Effector CD8-positive, alpha-beta T cell (primary cell): ENCODE data around the gene TBC1D24.

Source experiments
- DNase-seq: peaks from one replicate; lab custom pipeline; 2025; lab: John Stamatoyannopoulos, UW

Gene TBC1D24

DNA sequence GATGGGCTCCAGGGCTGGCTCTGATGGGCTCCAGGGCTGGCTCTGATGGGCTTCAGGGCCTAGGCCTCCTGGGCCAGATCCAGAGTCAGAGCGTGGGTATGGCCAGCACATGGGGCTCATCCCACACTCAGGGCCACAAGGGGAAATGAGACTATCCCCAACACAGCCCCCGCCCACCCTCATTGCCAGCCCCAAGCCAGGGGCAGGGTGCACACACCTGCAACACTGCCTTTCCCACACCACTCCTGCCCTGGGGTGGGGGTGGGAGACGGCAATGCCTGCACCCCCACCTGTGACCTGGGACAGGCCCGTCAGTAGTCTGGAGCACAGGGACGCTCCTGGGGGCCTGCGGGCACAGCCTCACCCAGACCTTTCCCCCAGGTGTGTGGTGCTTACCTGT lies 24.5 kb downstream of the TBC1D24 start:
- DNase-seq: no peak

DNA sequence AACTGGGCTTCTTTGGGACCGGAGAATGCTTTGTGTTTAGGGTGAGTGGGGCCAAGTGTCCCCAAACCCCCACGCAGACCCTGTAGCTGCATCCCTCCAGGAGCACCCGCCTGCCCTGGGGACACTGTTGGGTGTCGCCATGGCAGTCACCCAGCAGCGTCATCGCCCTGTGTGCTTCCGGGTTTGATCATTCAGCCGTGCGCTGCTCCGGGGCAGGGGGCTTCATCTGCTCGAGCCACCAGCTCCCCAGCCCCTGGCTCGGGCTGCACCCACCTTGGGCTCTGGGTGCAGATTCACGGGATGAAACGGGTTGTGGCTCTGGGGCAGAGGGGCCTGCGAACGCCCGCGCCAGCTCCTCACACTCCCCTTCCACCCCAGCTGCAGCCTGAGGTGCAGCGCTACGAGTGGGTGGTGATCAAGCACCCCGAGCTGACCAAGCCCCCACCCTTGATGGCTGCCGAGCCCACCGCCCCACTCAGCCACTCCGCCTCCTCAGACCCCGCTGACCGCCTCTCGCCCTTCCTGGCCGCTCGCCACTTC lies 25.0 kb downstream of the TBC1D24 start:
- no peak for DNase-seq

DNA sequence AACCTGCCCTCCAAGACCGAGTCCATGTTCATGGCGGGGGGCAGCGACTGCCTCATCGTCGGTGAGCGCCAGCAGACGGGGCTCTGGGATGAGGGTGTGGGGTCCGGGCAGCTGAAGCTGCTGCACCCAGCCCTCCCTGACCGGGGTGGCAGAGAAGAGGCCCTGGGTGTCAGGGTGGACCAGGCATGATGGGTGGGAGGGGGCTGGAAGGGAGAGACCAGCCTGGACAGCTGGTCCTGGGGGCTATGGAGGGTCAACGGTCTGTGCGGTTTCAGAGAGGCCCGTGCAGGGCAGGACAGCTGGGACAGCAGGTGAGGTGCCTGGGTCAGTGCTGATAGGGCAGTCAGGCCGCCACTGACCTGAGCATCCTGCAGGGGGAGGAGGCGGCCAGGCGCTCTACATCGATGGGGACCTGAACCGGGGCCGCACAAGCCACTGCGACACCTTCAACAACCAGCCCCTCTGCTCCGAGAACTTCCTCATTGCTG lies 25.5 kb downstream of the TBC1D24 start:
- DNase-seq: no peak

DNA sequence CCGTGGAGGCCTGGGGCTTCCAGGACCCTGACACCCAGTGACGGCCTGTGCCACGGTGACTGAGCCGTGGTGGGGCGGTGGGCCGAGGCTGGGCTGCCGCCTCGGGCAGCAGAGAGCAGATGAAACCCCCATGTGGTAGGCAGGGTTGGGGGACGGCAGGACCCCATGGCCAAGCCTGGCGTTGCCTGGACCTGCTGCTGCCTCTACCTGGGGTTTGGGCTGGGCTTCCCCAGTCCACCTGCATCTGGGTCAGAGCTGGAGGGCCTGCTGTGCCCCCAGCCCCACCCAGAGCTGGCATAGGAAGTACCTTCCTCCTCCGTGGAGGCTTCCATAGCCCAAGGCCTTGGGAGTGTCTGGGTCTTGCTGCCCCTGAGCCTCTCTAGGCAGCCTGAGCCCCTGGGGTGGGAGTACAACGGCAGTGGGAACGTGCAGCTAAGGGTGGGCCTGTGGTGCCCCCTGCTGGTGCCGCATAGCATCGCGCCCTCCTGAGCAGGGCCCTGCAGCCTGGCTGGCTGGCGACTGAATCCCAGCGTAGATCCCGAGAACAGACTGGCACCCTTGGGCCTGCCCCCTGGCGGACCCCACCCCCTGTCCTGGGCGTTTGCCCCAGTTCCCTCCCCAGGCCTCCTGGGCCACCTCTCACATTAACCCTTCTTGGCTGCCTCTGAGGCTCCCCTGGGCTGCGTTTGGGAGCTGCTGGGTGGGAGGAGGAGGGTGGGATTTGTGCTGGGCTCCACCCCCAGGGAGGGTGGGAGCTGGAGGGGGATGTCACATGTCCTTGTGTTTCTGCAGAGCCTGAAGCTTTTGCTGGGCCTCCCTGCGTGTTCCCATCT lies 26.2 kb downstream of the TBC1D24 start:
- DNase-seq: peak; percentile 69

DNA sequence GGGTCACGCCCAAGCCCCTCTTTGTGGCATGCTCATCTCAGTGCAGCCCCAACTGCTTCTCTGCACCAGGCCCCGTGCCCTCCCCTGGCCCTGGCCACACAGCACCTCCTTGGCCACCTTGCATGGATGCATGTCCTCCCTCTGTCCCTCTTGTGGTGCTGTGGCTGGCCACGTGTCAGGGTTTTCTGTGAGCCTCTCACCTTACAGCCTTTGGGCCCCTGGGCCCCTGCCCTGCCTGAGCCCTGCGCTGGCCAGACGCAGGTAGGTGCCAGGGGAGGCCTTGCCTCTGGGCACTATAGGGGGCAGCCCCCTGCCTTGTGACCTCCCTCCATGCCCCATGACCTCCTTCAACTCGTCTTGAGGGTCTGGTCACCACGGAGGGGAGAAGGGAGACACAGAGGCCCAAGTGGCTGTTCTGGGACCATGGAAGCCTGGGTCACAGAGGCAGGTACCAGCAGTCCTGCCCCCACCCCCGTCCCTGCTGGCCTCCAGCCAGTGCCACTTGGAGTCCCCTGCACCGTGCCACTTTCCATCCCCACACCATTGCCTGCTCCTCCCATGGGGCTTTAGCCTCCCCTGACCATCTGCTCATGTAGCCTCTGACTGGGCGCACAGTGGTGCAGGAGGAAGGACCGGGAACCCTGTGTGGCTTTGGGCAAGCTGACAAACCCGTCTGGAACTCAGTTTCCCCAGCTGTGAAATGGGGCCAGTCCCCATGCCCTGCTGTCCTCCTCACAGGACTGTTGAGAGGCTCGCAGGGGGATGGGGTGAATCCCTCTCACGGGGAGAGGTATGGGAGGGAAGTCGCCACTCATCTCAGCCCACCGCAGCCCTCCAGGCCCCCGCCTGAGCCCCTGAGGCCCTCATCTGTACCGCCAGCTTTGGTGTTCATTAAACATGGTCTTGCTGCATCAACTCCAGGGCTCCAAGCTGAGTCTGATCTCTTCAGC lies 27.3 kb downstream of the TBC1D24 start:
- no peak for DNase-seq

DNA sequence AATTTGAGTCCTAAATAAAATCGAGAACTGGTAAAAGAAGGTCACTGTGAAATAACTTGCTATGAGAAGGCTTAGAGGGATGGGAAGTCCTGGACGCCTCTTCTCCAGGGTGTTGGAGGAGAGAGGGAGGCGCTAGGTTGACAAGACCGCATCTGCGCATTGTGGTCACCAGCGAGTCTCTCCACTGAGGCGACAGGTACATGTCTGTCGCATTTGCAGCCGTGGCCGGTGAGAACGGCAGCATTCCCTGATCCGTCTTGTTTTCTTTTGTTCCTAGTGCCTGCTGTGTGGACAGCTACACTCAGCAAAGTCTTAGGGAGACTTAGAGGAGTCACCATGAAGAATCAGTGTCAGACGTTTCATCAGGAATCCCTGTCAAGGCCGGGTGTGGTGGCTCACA lies 30.8 kb downstream of the TBC1D24 start:
- DNase-seq: no peak

DNA sequence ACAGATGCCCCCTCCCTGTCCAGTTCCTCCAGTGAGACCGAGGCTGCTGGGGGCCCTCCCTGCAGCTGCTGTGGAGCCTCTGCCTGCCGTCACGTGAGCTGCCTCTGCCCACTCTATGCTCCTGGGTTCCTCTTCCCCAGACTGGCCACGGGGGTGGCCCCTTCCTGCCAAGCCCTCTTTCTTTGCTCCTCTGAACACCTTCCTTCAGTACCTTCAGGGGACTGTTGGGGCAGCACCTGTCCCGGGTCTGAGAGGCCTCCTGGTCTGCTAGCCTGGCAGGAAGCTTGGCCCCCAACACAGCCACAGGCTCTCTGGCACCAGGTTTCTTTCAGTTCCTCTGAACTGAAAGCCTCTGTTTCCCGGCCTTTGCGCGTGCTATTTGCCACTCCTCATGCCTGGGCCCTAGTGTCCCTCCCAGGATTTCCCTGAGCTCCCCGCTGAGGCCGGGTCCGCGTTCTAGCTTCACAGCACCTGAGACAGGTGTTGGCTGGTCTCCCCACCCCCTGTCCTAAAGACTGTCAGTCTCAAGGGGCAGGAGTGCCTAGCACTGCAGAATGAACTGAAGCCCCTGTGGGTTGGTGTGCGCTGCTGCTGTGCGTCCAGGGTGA lies 32.2 kb downstream of the TBC1D24 start:
- DNase-seq: no peak

DNA sequence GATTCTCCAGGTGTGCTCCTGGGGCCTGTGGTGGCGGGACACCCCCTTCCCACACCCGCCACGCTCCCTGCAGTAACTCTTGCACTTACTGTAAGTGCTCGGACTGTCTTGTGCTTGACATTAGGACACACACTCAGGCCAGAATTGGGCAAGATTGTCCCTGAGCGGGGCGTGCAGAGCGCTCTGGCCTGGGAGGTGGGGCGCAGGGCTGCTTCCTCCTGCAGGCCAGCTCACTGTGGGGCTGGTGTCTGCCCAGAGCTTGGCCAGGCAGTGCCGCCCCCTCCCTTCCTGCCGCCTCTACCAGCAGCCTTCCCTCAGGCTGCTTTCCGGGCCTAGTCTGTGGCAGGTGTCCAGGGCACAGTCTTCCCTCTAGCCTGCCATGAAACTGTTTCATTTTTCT lies 32.7 kb downstream of the TBC1D24 start:
- DNase-seq: no peak

DNA sequence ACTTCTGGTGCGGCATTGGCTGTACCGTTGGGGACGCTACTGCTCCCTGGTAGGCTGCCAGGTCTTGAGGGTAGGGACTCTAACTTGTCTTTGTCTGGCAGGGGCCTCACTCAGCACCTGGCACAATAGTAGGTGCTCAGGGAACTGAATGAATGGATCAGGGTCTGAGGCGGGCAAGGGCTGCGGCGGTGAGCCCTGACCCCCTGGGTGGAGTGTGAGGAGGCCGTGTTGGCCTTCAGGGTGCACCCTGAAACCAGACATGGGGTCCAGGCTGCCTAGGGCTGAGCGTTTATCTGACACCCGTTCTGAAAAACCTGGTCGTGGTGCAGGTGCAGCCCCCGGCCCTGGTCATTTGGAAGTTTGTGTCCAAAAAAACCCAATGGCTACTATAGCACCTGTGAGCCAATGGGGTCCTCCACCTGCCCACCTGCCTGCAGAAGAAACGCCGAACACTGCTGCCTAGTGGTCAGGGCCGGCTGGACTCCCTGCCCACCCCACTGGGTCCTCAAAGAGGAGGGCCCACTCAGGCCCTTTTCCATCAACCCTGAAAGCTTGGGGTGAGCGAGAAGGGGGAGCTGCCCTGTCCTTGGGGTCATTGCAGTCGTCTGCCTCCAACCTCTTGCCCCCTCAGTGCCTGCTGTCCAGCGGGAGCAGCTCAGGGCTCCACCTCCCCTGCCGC lies 33.9 kb downstream of the TBC1D24 start:
- no peak for DNase-seq

DNA sequence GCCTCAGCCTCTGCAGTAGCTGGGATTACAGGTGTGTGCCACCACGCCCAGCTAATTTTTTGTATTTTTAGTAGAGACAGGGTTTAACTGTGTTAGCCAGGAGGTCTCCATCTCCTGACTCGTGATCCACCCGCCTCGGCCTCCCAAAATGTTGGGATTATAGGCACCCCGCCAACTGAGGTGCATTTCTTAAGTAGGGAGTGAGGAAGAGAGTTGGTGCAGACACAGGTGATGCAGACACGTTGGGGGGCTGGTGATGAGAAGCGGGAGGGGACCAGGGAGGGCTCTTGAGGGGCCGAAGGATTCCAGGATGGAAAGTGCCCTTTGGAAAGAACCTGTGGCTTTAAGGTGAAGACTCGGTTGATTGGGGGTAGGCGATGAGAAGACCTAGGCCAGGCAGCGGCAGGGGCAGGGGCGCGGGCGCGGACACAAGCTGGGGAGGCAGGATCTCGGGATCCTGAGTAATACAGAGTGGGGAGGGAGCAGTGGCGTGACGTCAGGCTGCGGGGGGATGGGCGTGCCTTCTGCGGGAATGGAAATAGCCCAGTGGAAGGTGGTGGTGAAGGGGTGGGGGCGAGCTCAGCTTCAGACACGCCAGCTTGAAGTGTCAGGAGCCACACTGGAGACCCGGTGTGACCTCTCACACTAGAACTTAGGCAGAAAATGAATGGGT lies 36.3 kb downstream of the TBC1D24 start:
- DNase-seq: no peak

DNA sequence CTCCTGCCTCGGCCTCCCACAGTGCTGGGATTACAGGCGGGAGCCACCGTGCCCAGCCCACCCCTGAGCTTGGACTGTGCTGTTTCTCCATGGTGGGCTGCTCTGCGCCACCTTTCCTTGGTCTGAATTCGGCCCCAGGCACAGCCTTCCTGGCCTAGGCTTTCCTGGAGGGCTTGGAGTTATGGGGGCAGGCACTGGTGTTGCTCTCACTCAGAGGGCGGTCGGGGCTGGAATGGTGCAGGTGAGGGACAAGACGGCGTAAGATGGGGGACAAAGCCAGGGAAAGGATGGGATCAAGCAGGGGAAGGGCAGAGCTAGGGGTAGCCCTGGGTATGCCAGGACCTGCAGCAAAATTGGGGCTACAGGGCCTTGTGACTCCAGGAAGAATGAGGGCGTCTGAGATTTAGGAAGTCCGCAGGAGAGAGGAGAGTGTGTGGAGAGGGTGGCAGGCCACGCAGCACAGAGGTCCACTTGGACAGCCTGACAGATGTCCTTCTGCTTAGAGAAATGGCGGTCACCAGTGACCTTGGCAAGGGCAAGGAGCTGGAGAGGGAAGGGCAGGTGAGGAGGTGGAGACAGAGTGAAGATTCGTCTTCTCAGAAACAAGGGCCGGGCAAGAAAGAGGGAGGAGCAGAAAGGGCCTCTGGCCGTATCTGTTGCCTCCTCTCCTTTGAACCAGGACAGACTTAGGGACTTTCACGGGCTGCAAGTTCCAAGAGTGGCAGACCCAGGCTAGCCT lies 37.2 kb downstream of the TBC1D24 start:
- DNase-seq: no peak

DNA sequence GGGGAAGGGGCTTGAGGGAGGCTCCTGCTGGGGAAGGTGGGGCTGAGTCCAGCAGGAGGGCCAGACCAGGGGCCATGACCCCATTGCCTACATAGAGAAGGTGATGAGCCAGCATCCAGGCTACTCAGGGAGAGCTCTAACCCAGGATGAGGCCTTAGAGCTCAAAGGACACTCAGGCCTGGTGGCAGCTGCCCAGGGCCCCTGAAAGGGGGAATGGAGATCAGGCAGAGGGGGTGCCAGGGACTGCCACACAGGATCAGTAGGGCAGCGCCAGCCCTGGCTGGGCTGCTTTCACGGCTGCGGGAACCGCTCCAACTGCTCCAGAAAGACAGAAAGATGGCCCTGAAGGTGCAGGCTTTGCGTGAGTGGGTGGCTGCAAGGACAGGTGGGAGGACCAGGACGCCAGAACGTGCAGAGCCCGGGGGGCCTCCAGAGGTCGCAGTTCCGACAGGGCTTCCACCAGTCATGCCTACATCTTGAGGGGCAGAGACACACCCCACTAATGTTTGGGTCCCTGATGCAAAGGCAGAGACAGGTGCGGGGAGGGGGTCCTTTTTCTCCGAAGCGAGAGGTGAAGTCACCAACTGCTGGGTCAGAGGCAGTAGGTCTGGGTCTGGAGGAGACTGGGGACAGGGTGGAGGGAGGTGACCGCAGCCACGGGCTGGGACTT lies 37.9 kb downstream of the TBC1D24 start:
- peak; percentile 44 for DNase-seq

DNA sequence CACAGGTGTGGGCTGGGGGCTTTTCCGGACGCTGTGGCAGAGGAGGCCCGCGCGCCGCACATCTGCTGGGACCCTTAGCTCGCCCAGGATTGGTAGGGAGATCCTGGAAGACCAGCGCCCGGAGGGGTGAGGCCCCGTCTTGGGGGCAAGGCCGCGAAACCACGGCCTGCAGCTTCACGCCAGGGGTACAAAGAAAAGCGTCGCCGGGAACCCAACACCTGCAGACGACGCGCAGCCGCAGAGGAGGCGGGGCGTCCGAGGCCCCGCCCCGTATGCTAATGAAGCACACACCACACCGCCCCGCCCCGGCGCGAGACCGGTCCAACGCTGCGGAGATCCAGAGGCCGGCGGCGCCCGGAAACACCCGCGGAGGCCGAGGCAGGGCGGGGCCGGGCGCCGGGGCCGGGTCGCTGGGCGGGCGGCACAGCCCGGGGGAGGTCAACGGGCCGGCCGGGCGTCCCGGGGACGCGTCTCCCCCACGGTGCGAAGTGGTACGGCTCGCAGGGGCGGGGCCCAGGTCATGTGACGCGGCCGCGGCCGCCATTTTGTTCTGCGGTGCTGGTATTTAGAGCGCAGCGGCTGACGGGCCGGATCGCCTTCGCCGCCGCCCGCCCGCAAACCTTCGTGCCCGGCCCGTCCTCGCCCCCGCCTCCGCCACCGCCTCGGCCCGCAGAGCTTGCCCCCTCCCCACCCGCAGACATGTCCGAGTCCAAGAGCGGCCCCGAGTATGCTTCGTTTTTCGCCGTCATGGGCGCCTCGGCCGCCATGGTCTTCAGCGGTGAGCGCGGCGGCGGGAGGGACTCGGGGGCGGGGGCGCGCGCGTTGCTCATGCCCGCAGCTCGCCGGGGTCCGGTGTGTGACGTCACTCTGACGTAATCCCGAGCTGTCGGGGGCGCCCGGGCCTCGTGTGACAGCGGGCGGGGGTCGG lies 38.7 kb downstream of the TBC1D24 start, which contains the start of gene ATP6V0C:
ATP6V0C (plus strand) TSS at position 548 of the 928 bp plus-strand sequence; CDS start at position 700, 152 bp downstream.
- DNase-seq: peak; percentile 86

DNA sequence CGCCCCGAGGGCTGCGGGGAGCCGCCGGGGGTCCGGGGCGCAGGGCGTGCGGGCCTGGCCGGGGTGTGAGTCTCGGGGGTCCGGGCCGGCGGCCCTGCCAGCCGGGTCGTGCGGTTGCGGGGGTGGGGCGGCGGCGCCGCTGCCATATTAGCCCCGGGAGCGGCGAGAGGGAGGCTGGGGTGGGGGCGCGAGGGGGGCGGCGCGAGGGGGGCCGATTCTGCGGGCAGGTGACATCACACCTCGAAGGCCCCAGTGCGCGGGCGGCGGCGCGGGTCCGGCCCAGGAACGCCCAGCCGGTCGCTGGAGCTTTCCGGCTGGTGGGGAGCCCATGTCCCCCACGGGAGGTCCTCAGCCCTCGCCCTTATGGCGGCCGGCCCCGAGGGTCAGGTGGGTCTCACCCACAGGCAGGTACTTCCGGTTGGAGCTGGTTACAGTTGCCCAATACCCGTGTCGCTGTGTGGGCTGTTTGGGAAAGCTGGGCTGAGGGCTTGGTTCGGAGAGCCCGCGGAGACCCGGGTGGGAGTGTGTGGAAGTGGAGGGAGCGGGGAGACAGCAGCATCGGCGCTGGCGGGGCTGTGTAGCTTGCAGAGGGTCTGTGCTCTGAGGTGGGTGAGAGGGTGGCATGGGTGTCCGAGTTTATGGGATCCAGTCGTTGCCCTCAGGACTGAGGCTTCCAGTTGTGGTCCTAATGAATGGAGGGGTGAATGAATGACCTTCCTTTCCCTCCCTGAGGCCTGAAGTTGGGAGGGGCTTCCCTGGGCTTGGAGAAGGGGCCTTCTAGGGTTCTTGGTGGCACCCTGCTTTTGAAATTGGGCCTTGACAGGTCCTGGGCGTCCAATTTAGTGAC lies 39.6 kb downstream of the TBC1D24 start:
- peak; percentile 41 for DNase-seq

DNA sequence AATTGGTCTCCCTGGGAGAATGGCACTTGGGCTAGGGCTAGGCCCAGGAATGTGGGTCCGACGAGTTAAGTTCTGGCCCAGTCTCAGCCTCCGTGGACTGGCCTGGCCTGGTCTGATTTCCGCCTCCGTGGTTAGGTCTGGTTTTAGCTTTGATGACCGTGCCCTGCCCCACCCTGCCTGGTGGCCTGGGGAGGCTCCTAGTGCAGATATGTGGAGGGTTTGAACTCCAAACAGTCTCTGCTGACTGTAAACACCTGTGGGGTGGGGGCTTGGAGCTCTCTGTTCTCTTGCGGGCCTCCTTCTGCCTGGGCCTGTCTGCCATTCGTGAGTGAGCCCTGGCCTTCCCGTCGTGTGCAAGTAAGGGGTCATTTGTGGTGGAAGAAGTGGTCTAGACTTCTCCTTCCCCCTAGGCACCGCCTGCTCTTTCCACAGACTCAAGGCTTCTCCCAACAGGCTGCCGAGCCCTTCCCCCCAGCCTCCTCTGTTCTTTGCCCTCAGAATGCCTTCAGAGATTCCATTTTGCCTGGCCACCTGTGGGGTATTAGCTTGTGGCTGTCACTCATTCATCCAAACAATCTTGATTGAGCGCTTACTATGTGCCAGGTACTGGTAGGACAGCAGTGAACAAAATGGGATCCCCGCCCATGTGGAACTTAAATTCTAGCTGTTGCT lies 40.4 kb downstream of the TBC1D24 start:
- no peak for DNase-seq

DNA sequence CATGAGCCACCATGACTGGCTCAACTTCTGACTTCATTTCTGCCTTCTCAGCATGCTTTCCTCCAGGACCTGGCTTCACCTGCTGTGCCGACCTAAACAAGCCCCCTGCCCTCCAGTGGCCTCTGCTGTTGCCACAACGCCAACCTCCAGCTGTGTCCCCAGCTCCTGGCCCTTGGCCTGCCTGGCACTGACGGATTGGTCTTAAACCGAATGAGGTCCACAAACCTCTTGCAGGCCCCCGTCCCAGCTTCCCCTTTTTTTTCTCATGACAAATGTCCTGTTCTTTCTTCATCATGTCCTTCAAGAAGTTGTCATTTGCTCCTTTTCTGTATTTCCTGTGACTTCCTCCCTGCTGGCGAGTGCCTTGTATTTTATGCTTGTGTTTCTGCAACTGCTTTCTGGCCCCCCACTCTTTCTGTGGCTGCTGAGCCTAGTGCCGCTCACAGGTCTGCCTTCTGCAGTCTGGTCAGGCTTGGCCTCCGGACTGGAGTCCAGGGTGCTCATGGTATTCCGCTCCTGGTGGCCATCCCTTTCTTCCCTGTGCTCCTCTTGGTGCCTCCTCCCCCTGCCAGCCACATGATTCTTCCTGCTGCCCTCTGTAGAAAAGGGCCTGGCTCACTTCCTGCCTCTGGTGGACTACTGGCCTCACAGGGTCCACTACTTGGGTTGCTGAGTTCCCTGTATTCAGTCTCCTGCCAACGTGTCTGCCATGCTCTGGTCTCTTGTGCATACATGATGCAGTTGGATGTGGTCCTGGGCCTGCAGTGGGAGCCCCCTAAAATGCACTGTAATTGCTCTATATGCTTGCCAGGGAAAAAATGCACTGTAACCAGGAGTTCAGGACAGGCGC lies 41.7 kb downstream of the TBC1D24 start:
- DNase-seq: no peak
